Spinal cord (tissue), 10 donors: Measurements from ENCODE around the gene A1BG. TPM values are rescaled to one million over a fixed set of nuclear protein-coding genes. Genes with fewer than 3 reads are reported as not detected.

Source experiments
- DNase-seq, 6 donors: peaks; one replicate each; pipeline versions ENCODE4 v3.0.0 to v3.0.0-alpha.2; 2013 to 2015; ENCODE audit warnings: low spot score in 6 of 6, low read depth in 4 of 6
- H3K27ac ChIP-seq: one replicate; pipeline ENCODE4 v1.5.1; 2013; ENCODE audit warnings: low read depth, low read length, control low read depth
- H3K27me3 ChIP-seq: one replicate; pipeline ENCODE4 v1.6.1; 2013; ENCODE audit warnings: low read length; ENCODE audit not compliant: control insufficient read depth, insufficient read depth
- H3K36me3 ChIP-seq: one replicate; pipeline ENCODE4 v1.6.1; 2013; ENCODE audit warnings: low read length; ENCODE audit not compliant: control insufficient read depth, insufficient read depth
- H3K4me1 ChIP-seq: one replicate; pipeline ENCODE4 v1.6.1; 2013; ENCODE audit warnings: low read length; ENCODE audit not compliant: control insufficient read depth, insufficient read depth
- H3K4me3 ChIP-seq: one replicate; pipeline ENCODE4 v1.5.1; 2013; ENCODE audit warnings: low read depth, low read length, control low read depth
- H3K9me3 ChIP-seq: one replicate; pipeline ENCODE4 v1.6.1; 2013; ENCODE audit warnings: low read length; ENCODE audit not compliant: control insufficient read depth, insufficient read depth
- WGBS: methylation state at CpG from one replicate; pipeline ENCODE4 v1.1.5; 2013; ENCODE audit warnings: missing lambda C conversion rate; ENCODE audit not compliant: insufficient coverage; 5-methylcytosine and 5-hydroxymethylcytosine counted together
- polyA plus RNA-seq, 2 donors: library from polyadenylated mRNA; unstranded; fragments of 120-200 nt; gene quantifications; one replicate each; pipeline ENCODE4 v1.2.1, GENCODE V29; 2013; ENCODE audit not compliant: insufficient read length in 2 of 2
- small RNA-seq: library from RNA; depleted of rRNA; stranded (forward); fragments of <200 nt; gene quantifications from one replicate; pipeline ENCODE3, GENCODE V24; 2014; ENCODE audit warnings: low replicate concordance
- total RNA-seq, 2 donors: library from RNA; depleted of rRNA in 1 of 2; stranded (reverse); fragments of 120-200 nt in 1 of 2; fragments of >200 nt in 1 of 2; gene quantifications; one replicate each; pipeline versions ENCODE4 v1.2.3 to v1.2.4, GENCODE V29; 2013 to 2014
- donor health status: healthy.

The A1BG gene
- total and polyA plus RNA-seq, 4 donors: 2.0 to 10.8 (median 5.0) TPM

DNA sequence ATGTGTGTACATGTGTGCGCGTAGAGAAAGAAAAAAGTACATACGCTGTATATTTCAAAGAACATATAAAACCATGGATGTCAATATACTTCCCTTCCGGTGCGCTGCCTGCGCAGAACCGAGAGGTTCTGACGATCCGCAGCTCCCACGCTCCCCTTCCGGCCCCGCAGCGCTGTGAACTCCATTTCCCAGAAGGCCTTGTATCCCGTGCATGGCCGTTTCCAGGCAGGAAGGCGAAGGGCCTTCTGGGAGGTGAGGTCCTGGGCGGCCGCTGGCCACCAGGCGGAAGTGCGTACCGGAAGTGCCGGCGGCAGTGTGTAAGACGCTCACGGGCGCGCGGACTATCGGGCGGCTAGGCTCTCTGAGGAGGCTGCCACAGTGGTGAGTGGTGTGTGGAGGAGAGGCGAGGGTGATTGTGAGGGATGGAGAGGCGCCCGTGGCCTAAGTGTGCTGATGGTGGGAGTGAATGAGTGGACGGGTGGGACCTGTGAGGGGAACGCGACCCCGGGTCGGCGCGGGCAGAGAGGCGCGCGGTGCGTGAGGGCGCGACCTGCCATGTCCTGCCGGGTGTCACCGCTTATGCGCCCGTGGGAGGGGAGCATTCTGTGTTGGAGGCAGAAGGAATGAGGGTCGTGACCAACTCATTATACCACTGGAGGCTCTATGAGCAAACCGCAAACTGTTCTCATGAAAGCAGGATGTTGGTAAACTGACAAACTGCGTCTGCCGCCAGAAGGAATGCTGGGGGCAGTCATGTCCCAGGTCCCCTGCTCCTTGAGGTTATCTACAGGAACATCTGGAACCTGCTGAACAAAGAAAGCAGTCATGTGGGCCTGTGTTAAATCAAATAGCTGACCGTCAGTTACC lies 48.0 kb downstream of the A1BG start, which contains the start of gene ERVK3-1:
ERVK3-1 (plus strand) TSS at position 313 of the 867 bp plus-strand sequence. CDS start 6,792 bp downstream, outside the sequence.
- Histone ChIP-seq H3K4me3 (peak within 1 kb of the TSS; percentile 63), H3K4me1 (peaks cover 10% of the 10 kb centered on the region), H3K27ac (peak within 1 kb of the TSS; percentile 74), H3K36me3 (peaks cover 14% of the 10 kb centered on the region), H3K9me3 (no peaks in the 10 kb centered on the region), H3K27me3 (no peaks in the 10 kb centered on the region)
- DNase-seq: peak; percentile 82 to 99 (median 92)
- WGBS: 0% methylated on average over 45 of the region's 55 CpGs

DNA sequence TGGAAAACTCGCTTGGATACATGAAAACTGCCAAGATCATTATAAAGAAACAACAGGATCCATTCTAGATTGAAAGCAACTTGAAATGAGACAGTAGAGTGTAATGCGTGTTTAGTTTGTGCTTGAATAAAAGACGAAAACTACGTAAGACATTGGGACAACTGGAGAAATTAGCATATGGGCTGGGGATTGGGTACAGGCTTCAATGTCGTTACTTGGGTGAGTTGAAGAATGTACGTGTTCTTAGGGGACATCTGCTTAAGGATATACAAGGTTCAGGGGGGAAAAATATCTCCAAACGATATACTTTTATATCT lies 48.6 kb downstream of the A1BG start:
- Histone ChIP-seq H3K36me3 (peaks cover 17% of the 10 kb centered on the region), H3K27me3 (no peaks in the 10 kb centered on the region), H3K27ac (peak overlapping the region; percentile 74), H3K4me3 (peak overlapping the region; percentile 63), H3K4me1 (peaks cover 10% of the 10 kb centered on the region), H3K9me3 (no peaks in the 10 kb centered on the region)
- 6% methylated on average over 3 of the region's 7 CpGs for WGBS
- no peak for DNase-seq

DNA sequence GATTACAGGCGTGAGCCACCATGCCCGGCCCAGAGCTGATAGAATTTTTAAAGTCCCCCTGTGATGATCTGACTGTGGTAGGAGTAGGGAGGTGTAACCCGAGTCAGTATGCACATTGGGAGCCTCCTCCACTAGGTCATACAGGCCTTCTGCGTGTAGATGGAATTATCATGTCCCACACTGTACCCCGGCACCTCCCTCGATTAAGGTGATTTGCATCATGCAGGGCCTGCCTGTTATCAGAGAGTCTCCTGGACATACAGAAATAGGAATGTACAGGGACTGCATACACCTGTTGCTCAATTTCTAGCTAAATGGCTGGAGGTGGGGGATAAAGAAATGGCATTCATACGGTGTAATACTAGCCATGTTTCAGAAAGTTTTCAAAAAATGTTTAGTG lies 49.0 kb downstream of the A1BG start:
- DNase-seq: no peak
- peaks cover 22% of the 10 kb centered on the region for H3K36me3 ChIP-seq
- H3K27ac ChIP-seq: no peak overlapping the region
- no peaks in the 10 kb centered on the region for H3K9me3 ChIP-seq
- H3K4me3 ChIP-seq: no peak overlapping the region
- 86% methylated on average over 5 of the region's 7 CpGs for WGBS
- peaks cover 10% of the 10 kb centered on the region for H3K4me1 ChIP-seq
- H3K27me3 ChIP-seq: no peaks in the 10 kb centered on the region

DNA sequence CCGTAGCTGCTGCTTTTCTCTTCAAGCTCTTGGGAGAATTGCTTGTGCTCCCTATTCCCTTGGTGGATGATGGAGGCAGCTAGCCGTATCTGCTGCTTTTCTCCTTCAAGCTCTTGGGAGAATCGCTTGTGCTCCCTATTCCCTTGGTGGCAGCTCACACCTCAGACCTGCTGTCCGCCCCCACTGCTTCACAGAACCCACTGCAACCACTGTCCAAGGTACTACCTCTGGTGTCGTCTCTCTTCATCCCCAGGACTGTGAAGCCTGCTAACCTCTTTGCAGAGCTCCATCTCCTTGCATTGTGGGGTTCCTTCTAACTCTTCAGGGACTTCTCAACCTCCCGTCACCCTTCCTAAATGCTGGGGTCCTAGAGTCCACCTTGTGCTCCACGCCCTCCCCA lies 52.7 kb downstream of the A1BG start:
- WGBS: 91% methylated on average over 7 of the region's 7 CpGs
- H3K9me3 ChIP-seq: no peaks in the 10 kb centered on the region
- peaks cover 6% of the 10 kb centered on the region for H3K4me1 ChIP-seq
- no peak overlapping the region for H3K27ac ChIP-seq
- peaks cover 46% of the 10 kb centered on the region for H3K36me3 ChIP-seq
- no peak for DNase-seq
- no peaks in the 10 kb centered on the region for H3K27me3 ChIP-seq
- no peak overlapping the region for H3K4me3 ChIP-seq

DNA sequence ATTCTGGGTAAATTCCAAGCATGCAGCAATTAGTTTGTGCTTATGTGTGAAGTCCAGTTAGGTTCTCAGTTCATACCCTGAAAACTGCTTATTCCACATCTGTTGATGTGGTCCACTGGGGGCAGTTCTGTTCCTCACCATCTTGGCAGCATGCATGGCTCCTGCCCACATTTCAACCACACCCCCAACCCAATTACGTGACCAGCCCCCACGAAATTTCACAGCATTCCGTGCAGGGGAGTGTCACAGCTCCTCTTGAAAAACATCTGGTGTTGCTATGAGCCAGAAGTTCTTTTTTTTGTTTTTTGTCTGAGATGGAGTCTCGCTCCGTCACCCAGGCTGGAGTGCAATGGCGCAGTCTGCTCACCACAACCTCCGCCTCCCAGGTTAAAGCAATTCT lies 57.2 kb downstream of the A1BG start:
- WGBS: no CpG with 5 or more reads among the region's 7 CpGs
- H3K4me3 ChIP-seq: no peak overlapping the region
- H3K4me1 ChIP-seq: no peaks in the 10 kb centered on the region
- no peak overlapping the region for H3K27ac ChIP-seq
- peaks cover 78% of the 10 kb centered on the region for H3K36me3 ChIP-seq
- H3K9me3 ChIP-seq: no peaks in the 10 kb centered on the region
- no peak for DNase-seq
- no peaks in the 10 kb centered on the region for H3K27me3 ChIP-seq

Small RNA genes lying within 50 kb of the gene (small RNA-seq; reads per million reads assigned to genes)
- gene MIR4754 (not detected), gene MIR6806 (0.16 reads per million), gene RNA5SP473 (not detected)

Other genes with a start within 250 kb of the A1BG start
- gene ZNF329, start 202.7 kb downstream of the A1BG start, total RNA-seq: 10 to 100 TPM; 30.9 to 34.5 TPM
- gene ZNF329, start 202.7 kb downstream of the A1BG start, polyA plus RNA-seq: 10 to 100 TPM; 19.8 to 21.2 TPM
- gene ZNF274, start 170.4 kb downstream of the A1BG start, total RNA-seq: 10 to 100 TPM; 18.8 to 25.0 TPM
- gene ZNF274, start 170.4 kb downstream of the A1BG start, polyA plus RNA-seq: 10 to 100 TPM; 23.0 to 28.5 TPM
- gene ZNF544, start 124.6 kb downstream of the A1BG start, total RNA-seq: 10 to 100 TPM; 46.3 to 52.6 TPM
- 10 to 100 TPM; 28.9 to 40.4 TPM for gene ZNF544, start 124.6 kb downstream of the A1BG start, polyA plus RNA-seq
- gene ZNF8, start 74.5 kb downstream of the A1BG start, total RNA-seq: 10 to 100 TPM in 1 of 2 donors, 1 to 10 TPM in 1; 9.5 to 12.0 TPM
- gene ZNF8, start 74.5 kb downstream of the A1BG start, polyA plus RNA-seq: 10 to 100 TPM in 1 of 2 donors, 1 to 10 TPM in 1; 8.2 to 13.9 TPM
- 10 to 100 TPM; 33.9 to 49.3 TPM for gene ERVK3-1, start 48.1 kb downstream of the A1BG start, total RNA-seq
- gene ERVK3-1, start 48.1 kb downstream of the A1BG start, polyA plus RNA-seq: 10 to 100 TPM; 65.3 to 68.5 TPM
- gene ZSCAN22, start 26.5 kb downstream of the A1BG start, total RNA-seq: 1 to 10 TPM; 2.3 to 3.4 TPM
- 1 to 10 TPM; 3.1 to 3.4 TPM for gene ZSCAN22, start 26.5 kb downstream of the A1BG start, polyA plus RNA-seq
- 1 to 10 TPM; 3.7 to 4.9 TPM for gene ZNF497, start 9.3 kb upstream of the A1BG start, total RNA-seq
- 1 to 10 TPM; 6.9 to 9.1 TPM for gene ZNF497, start 9.3 kb upstream of the A1BG start, polyA plus RNA-seq
- gene ZNF837, start 27.5 kb upstream of the A1BG start, total RNA-seq: 1 to 10 TPM in 1 of 2 donors, under 1 TPM in 1; 0.99 to 2.3 TPM
- gene ZNF837, start 27.5 kb upstream of the A1BG start, polyA plus RNA-seq: 1 to 10 TPM; 2.6 to 3.2 TPM
- 1,000 to 10,000 TPM in 1 of 2 donors, 100 to 1,000 TPM in 1; 925 to 1,177 TPM for gene RPS5, start 33.8 kb upstream of the A1BG start, total RNA-seq
- 100 to 1,000 TPM; 731 to 753 TPM for gene RPS5, start 33.8 kb upstream of the A1BG start, polyA plus RNA-seq
- not detected for gene RNF225, start 42.2 kb upstream of the A1BG start, total RNA-seq
- not detected for gene RNF225, start 42.2 kb upstream of the A1BG start, polyA plus RNA-seq
- 10 to 100 TPM; 16.8 to 18.3 TPM for gene ZNF584, start 55.2 kb upstream of the A1BG start, total RNA-seq
- 10 to 100 TPM; 13.8 to 15.4 TPM for gene ZNF584, start 55.2 kb upstream of the A1BG start, polyA plus RNA-seq
- gene ZNF132, start 86.7 kb upstream of the A1BG start, total RNA-seq: 10 to 100 TPM; 11.8 to 20.7 TPM
- 10 to 100 TPM; 11.1 to 12.4 TPM for gene ZNF132, start 86.7 kb upstream of the A1BG start, polyA plus RNA-seq
- gene ZNF324B, start 98.1 kb upstream of the A1BG start, total RNA-seq: 10 to 100 TPM in 1 of 2 donors, 1 to 10 TPM in 1; 8.2 to 10.1 TPM
- 1 to 10 TPM; 7.3 to 9.8 TPM for gene ZNF324B, start 98.1 kb upstream of the A1BG start, polyA plus RNA-seq
- 10 to 100 TPM; 12.2 to 14.5 TPM for gene ZNF324, start 113.6 kb upstream of the A1BG start, total RNA-seq
- gene ZNF324, start 113.6 kb upstream of the A1BG start, polyA plus RNA-seq: 10 to 100 TPM; 12.9 to 15.2 TPM
- gene ZNF446, start 122.9 kb upstream of the A1BG start, total RNA-seq: 10 to 100 TPM in 1 of 2 donors, 1 to 10 TPM in 1; 5.8 to 19.3 TPM
- gene ZNF446, start 122.9 kb upstream of the A1BG start, polyA plus RNA-seq: 10 to 100 TPM; 20.6 to 21.2 TPM
- gene SLC27A5, start 158.5 kb upstream of the A1BG start, total RNA-seq: 10 to 100 TPM in 1 of 2 donors, 1 to 10 TPM in 1; 9.5 to 25.5 TPM
- 10 to 100 TPM; 21.4 to 24.4 TPM for gene SLC27A5, start 158.5 kb upstream of the A1BG start, polyA plus RNA-seq
- 1 to 10 TPM; 3.8 to 4.4 TPM for gene ZBTB45, start 166.3 kb upstream of the A1BG start, total RNA-seq
- gene ZBTB45, start 166.3 kb upstream of the A1BG start, polyA plus RNA-seq: 10 to 100 TPM; 21.0 to 22.4 TPM
- gene TRIM28, start 190.6 kb upstream of the A1BG start, total RNA-seq: 100 to 1,000 TPM; 203 to 275 TPM
- 100 to 1,000 TPM; 499 to 522 TPM for gene TRIM28, start 190.6 kb upstream of the A1BG start, polyA plus RNA-seq
- gene CHMP2A, start 201.6 kb upstream of the A1BG start, total RNA-seq: 100 to 1,000 TPM in 1 of 2 donors, 10 to 100 TPM in 1; 47.4 to 115 TPM
- 100 to 1,000 TPM; 134 to 143 TPM for gene CHMP2A, start 201.6 kb upstream of the A1BG start, polyA plus RNA-seq
- gene UBE2M, start 205.1 kb upstream of the A1BG start, total RNA-seq: 10 to 100 TPM; 49.6 to 80.3 TPM
- 100 to 1,000 TPM; 134 to 138 TPM for gene UBE2M, start 205.1 kb upstream of the A1BG start, polyA plus RNA-seq
- gene MZF1, start 219.8 kb upstream of the A1BG start, total RNA-seq: 10 to 100 TPM; 10.3 to 26.5 TPM
- gene MZF1, start 219.8 kb upstream of the A1BG start, polyA plus RNA-seq: 10 to 100 TPM; 37.7 to 51.7 TPM